ENCODE measurements around the gene GPC6. TPM values are rescaled to one million over a fixed set of nuclear protein-coding genes. Genes with fewer than 3 reads are reported as not detected.

The GPC6 gene
- total and polyA plus RNA-seq, 4 donors: 5.9 to 29.1 (median 18.2) TPM

GRCh38 chr13:93775507-93776108 lies 549.0 kb downstream of the GPC6 start:
- Histone ChIP-seq H3K36me3 (ENCODE audit: control insufficient read depth in 4 of 4, insufficient read depth in 3 of 4, low read depth in 1 of 4, low read length in 3 of 4) (no peaks in the 10 kb centered on the region), H3K4me1 (ENCODE audit: control insufficient read depth in 4 of 4, insufficient read depth in 4 of 4, low read length in 3 of 4) (peaks cover 0 to 17% (median 4%) of the 10 kb centered on the region in 4 donors), H3K9me3 (ENCODE audit: control insufficient read depth in 4 of 4, low read length in 3 of 4) (no peaks in the 10 kb centered on the region), H3K27ac (ENCODE audit: low read depth in 1 of 2, low read length in 2 of 2) (peak overlapping the region; percentile 17 to 22), H3K9ac (ENCODE audit: low read depth in 1 of 2, low read length in 2 of 2) (no peak overlapping the region), H3K4me3 (ENCODE audit: low read depth in 1 of 3, low read length in 3 of 3) (no peak overlapping the region), H3K27me3 (ENCODE audit: control insufficient read depth in 4 of 4, insufficient read depth in 4 of 4, low read length in 3 of 4) (no peaks in the 10 kb centered on the region)
- WGBS: 32% methylated on average over 8 of the region's 8 CpGs
- TF ChIP-seq YY1 (IDR thresholded peaks at IDR 0.05) (no peak), HNF4A (conservative IDR thresholded peaks at IDR 0.05) (no peak), EGR1 (IDR thresholded peaks at IDR 0.05; ENCODE audit: low read depth in 2 of 2) (no peak), MAX (IDR thresholded peaks at IDR 0.05) (no peak), HNF4G (IDR thresholded peaks at IDR 0.05) (no peak), RXRA (IDR thresholded peaks at IDR 0.05) (no peak), ZBTB33 (IDR thresholded peaks at IDR 0.05) (no peak), FOXA2 (IDR thresholded peaks at IDR 0.05) (peak; percentile 17), TAF1 (conservative IDR thresholded peaks at IDR 0.05) (no peak), FOXA1 (IDR thresholded peaks at IDR 0.05) (no peak), SP1 (IDR thresholded peaks at IDR 0.05) (no peak), GABPA (IDR thresholded peaks at IDR 0.05 in 1 of 2, conservative IDR thresholded peaks at IDR 0.05 in 1 of 2) (no peak), JUND (IDR thresholded peaks at IDR 0.05) (peak in 1 of 2 donors; percentile 51), ATF3 (IDR thresholded peaks at IDR 0.05) (no peak), NR2F2 (IDR thresholded peaks at IDR 0.05) (no peak), RAD21 (IDR thresholded peaks at IDR 0.05) (peak in 1 of 2 donors; percentile 4)
- TF ChIP-seq, protein P1, sequence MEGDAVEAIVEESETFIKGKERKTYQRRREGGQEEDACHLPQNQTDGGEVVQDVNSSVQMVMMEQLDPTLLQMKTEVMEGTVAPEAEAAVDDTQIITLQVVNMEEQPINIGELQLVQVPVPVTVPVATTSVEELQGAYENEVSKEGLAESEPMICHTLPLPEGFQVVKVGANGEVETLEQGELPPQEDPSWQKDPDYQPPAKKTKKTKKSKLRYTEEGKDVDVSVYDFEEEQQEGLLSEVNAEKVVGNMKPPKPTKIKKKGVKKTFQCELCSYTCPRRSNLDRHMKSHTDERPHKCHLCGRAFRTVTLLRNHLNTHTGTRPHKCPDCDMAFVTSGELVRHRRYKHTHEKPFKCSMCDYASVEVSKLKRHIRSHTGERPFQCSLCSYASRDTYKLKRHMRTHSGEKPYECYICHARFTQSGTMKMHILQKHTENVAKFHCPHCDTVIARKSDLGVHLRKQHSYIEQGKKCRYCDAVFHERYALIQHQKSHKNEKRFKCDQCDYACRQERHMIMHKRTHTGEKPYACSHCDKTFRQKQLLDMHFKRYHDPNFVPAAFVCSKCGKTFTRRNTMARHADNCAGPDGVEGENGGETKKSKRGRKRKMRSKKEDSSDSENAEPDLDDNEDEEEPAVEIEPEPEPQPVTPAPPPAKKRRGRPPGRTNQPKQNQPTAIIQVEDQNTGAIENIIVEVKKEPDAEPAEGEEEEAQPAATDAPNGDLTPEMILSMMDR (IDR thresholded peaks at IDR 0.05; ENCODE audit: low read depth, low read length, missing input control): no peak
- DNase-seq (ENCODE audit: low spot score): no peak

- H3K36me3 ChIP-seq (ENCODE audit: control insufficient read depth in 4 of 4, insufficient read depth in 3 of 4, low read depth in 1 of 4, low read length in 3 of 4): no peaks in the 10 kb centered on the region
- H3K4me3 ChIP-seq (ENCODE audit: low read depth in 1 of 3, low read length in 3 of 3): no peak overlapping the region
- H3K9ac ChIP-seq (ENCODE audit: low read depth in 1 of 2, low read length in 2 of 2): no peak overlapping the region
- H3K27ac ChIP-seq (ENCODE audit: low read depth in 1 of 2, low read length in 2 of 2): no peak overlapping the region
- 88% methylated on average over 5 of the region's 5 CpGs for WGBS
- no peaks in the 10 kb centered on the region for H3K9me3 ChIP-seq (ENCODE audit: control insufficient read depth in 4 of 4, low read length in 3 of 4)
- H3K27me3 ChIP-seq (ENCODE audit: control insufficient read depth in 4 of 4, insufficient read depth in 4 of 4, low read length in 3 of 4): no peaks in the 10 kb centered on the region
- peaks cover 0 to 7% (median 3%) of the 10 kb centered on the region in 4 donors for H3K4me1 ChIP-seq (ENCODE audit: control insufficient read depth in 4 of 4, insufficient read depth in 4 of 4, low read length in 3 of 4)
- no peak for DNase-seq (ENCODE audit: low spot score)
- TF ChIP-seq ZBTB33 (IDR thresholded peaks at IDR 0.05) (no peak), RAD21 (IDR thresholded peaks at IDR 0.05) (no peak), TAF1 (conservative IDR thresholded peaks at IDR 0.05) (no peak), GABPA (IDR thresholded peaks at IDR 0.05 in 1 of 2, conservative IDR thresholded peaks at IDR 0.05 in 1 of 2) (no peak), HNF4A (conservative IDR thresholded peaks at IDR 0.05) (no peak), EGR1 (IDR thresholded peaks at IDR 0.05; ENCODE audit: low read depth in 2 of 2) (no peak), YY1 (IDR thresholded peaks at IDR 0.05) (no peak), FOXA1 (IDR thresholded peaks at IDR 0.05) (no peak), FOXA2 (IDR thresholded peaks at IDR 0.05) (no peak), HNF4G (IDR thresholded peaks at IDR 0.05) (no peak), ATF3 (IDR thresholded peaks at IDR 0.05) (no peak), SP1 (IDR thresholded peaks at IDR 0.05) (no peak)
- TF ChIP-seq, protein P1 (IDR thresholded peaks at IDR 0.05; ENCODE audit: low read depth, low read length, missing input control): no peak
- TF ChIP-seq, protein P2, sequence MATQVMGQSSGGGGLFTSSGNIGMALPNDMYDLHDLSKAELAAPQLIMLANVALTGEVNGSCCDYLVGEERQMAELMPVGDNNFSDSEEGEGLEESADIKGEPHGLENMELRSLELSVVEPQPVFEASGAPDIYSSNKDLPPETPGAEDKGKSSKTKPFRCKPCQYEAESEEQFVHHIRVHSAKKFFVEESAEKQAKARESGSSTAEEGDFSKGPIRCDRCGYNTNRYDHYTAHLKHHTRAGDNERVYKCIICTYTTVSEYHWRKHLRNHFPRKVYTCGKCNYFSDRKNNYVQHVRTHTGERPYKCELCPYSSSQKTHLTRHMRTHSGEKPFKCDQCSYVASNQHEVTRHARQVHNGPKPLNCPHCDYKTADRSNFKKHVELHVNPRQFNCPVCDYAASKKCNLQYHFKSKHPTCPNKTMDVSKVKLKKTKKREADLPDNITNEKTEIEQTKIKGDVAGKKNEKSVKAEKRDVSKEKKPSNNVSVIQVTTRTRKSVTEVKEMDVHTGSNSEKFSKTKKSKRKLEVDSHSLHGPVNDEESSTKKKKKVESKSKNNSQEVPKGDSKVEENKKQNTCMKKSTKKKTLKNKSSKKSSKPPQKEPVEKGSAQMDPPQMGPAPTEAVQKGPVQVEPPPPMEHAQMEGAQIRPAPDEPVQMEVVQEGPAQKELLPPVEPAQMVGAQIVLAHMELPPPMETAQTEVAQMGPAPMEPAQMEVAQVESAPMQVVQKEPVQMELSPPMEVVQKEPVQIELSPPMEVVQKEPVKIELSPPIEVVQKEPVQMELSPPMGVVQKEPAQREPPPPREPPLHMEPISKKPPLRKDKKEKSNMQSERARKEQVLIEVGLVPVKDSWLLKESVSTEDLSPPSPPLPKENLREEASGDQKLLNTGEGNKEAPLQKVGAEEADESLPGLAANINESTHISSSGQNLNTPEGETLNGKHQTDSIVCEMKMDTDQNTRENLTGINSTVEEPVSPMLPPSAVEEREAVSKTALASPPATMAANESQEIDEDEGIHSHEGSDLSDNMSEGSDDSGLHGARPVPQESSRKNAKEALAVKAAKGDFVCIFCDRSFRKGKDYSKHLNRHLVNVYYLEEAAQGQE (IDR thresholded peaks at IDR 0.05): no peak
Observed at GRCh38 chr13:93776936-93777335, 550.3 kb downstream of the GPC6 start.

Measured in liver (tissue), 9 donors.